HepG2 (cell line): ENCODE measurements around the gene INPP5K. TPM values are rescaled to one million over a fixed set of nuclear protein-coding genes. Genes with fewer than 3 reads are reported as not detected.
A peak's percentile ranks its signal among the peaks of the same experiment; 100 is the strongest.

ENCODE experiments used
- AHDC1 ChIP-seq: sonication (generic); formaldehyde crosslinking; IDR thresholded peaks from 2 replicates; pipeline ENCODE4 v1.5.1; 2020; ENCODE audit warnings: mild to moderate bottlenecking, missing genetic modification reagents, borderline replicate concordance
- IRF9 ChIP-seq: sonication (generic); formaldehyde crosslinking; IDR thresholded peaks from 2 replicates; pipeline ENCODE4 v1.8.0; 2022; ENCODE audit warnings: missing genetic modification reagents, mild to moderate bottlenecking, borderline replicate concordance
- MAX ChIP-seq: IDR thresholded peaks from 2 replicates; pipeline ENCODE4 v1.6.1; 2012; ENCODE audit warnings: inconsistent platforms
- MEIS2 ChIP-seq: sonication (generic); formaldehyde crosslinking; IDR thresholded peaks from 2 replicates; pipeline ENCODE4 v1.9.0; 2021; ENCODE audit warnings: mild to moderate bottlenecking, missing genetic modification reagents
- NFKBIZ ChIP-seq: IDR thresholded peaks from 2 replicates; pipeline ENCODE4 v1.6.1; 2018; ENCODE audit warnings: missing genetic modification reagents, missing compliant biosample characterization
- NRL ChIP-seq: sonication (generic); formaldehyde crosslinking; IDR thresholded peaks from 2 replicates; pipeline ENCODE4 v1.5.0; 2020; ENCODE audit warnings: missing genetic modification reagents, mild to moderate bottlenecking, moderate library complexity, borderline replicate concordance
- REPIN1 ChIP-seq: sonication (generic); formaldehyde crosslinking; IDR thresholded peaks from 2 replicates; pipeline ENCODE4 v1.8.0; 2022; ENCODE audit warnings: missing genetic modification reagents, low read depth, mild to moderate bottlenecking, borderline replicate concordance
- SATB2 ChIP-seq: sonication (generic); formaldehyde crosslinking; IDR thresholded peaks from 2 replicates; pipeline ENCODE4 v1.5.0; 2020; ENCODE audit warnings: missing genetic modification reagents
- SIN3A ChIP-seq: IDR thresholded peaks from 2 replicates; pipeline ENCODE4 v1.6.1; 2011; ENCODE audit warnings: low read depth, mild to moderate bottlenecking, control low read depth, low read length, borderline replicate concordance
- SNAPC2 ChIP-seq: sonication (generic); formaldehyde crosslinking; IDR thresholded peaks from 2 replicates; pipeline ENCODE4 v1.8.1; 2022; ENCODE audit warnings: mild to moderate bottlenecking, missing genetic modification reagents
- ZBTB7B ChIP-seq: sonication (generic); formaldehyde crosslinking; IDR thresholded peaks from 2 replicates; pipeline ENCODE4 v1.4.0; 2020; ENCODE audit warnings: missing genetic modification reagents
- ZC3H13 ChIP-seq: sonication (generic); formaldehyde crosslinking; IDR thresholded peaks from 2 replicates; pipeline ENCODE4 v1.8.1; 2023; ENCODE audit warnings: mild to moderate bottlenecking, missing genetic modification reagents, moderate library complexity
- ZFY ChIP-seq: sonication (generic); formaldehyde crosslinking; IDR thresholded peaks from 2 replicates; pipeline ENCODE4 v1.4.0; 2020; ENCODE audit warnings: missing genetic modification reagents
- ZMAT3 ChIP-seq: sonication (generic); formaldehyde crosslinking; conservative IDR thresholded peaks from 2 replicates; pipeline ENCODE4 v1.7.0; 2021; ENCODE audit warnings: missing genetic modification reagents
- ZNF280D ChIP-seq: sonication (generic); formaldehyde crosslinking; IDR thresholded peaks from 2 replicates; pipeline ENCODE4 v1.5.1; 2020; ENCODE audit warnings: mild to moderate bottlenecking, missing genetic modification reagents
- ZNF563 ChIP-seq: sonication (generic); formaldehyde crosslinking; IDR thresholded peaks from 2 replicates; pipeline ENCODE4 v1.8.0; 2022; ENCODE audit warnings: mild to moderate bottlenecking, moderate library complexity, missing genetic modification reagents
- ZNF572 ChIP-seq: sonication (generic); formaldehyde crosslinking; IDR thresholded peaks from 2 replicates; pipeline ENCODE4 v1.5.1; 2020; ENCODE audit warnings: mild to moderate bottlenecking, missing genetic modification reagents
- ZNF788 ChIP-seq: sonication (generic); formaldehyde crosslinking; IDR thresholded peaks from 2 replicates; pipeline ENCODE4 v1.5.0; 2020; ENCODE audit warnings: mild to moderate bottlenecking, missing genetic modification reagents, borderline replicate concordance
- ZNF891 ChIP-seq: sonication (generic); formaldehyde crosslinking; IDR thresholded peaks from 2 replicates; pipeline ENCODE4 v1.5.0; 2020; ENCODE audit warnings: mild to moderate bottlenecking, missing genetic modification reagents
- polyA plus RNA-seq, 8 experiments: library from polyadenylated mRNA; depleted of rRNA in 3 of 8; stranded (reverse) in 7 of 8; unstranded in 1 of 8; fragments of >200 nt; fragmentation: Illumina TruSeq in 4 of 8; extraction: Trizol in 4 of 8; gene quantifications; 2 replicates each; pipeline versions ENCODE4 v1.2.1 to v1.2.3, GENCODE V29; 2011 to 2016; ENCODE audit warnings: low read depth in 4 of 8, missing spikeins in 1 of 8, mixed read lengths in 1 of 8; ENCODE audit not compliant: insufficient read depth in 1 of 8
- total RNA-seq, 5 experiments: library from RNA; depleted of rRNA; stranded (reverse); fragments of >200 nt; fragmentation: Illumina TruSeq; extraction: Trizol; gene quantifications; 2 replicates each; pipeline ENCODE4 v1.2.3, GENCODE V29; 2016; ENCODE audit warnings: low read depth in 1 of 5

The INPP5K gene
- total and polyA plus RNA-seq, 2 of the 13 experiments (the other 11 are each of a cell fraction or from before 2014, with no cell fraction given): 4.8 to 9.6 TPM

- TF ChIP-seq MAX (peak; percentile 38; the same call in 1 of the 2 replicates), SATB2 (CRISPR knock-in tag) (no peak), ZNF572 (no peak), ZNF788 (CRISPR knock-in tag) (peak; percentile 6; the same call in 1 of the 2 replicates), SNAPC2 (CRISPR knock-in tag) (0 out of 2 replicates have a peak, but pooled peaks have one; percentile 23), IRF9 (CRISPR knock-in tag) (0 out of 2 replicates have a peak, but pooled peaks have one; percentile 32), ZNF891 (0 out of 2 replicates have a peak, but pooled peaks have one; percentile 71), SIN3A (peak; percentile 20; the same call in 1 of the 2 replicates), ZMAT3 (CRISPR knock-in tag) (no peak), ZC3H13 (peak; percentile 28; the same call in 1 of the 2 replicates), AHDC1 (CRISPR knock-in tag) (0 out of 2 replicates have a peak, but pooled peaks have one; percentile 4), NRL (CRISPR knock-in tag) (peak; percentile 89), ZNF280D (CRISPR knock-in tag) (0 out of 2 replicates have a peak, but pooled peaks have one; percentile 35), ZNF563 (CRISPR knock-in tag) (peak; percentile 60; the same call in 1 of the 2 replicates), REPIN1 (0 out of 2 replicates have a peak, but pooled peaks have one; percentile 26), MEIS2 (peak; percentile 2), ZBTB7B (CRISPR knock-in tag) (no peak), ZFY (peak; percentile 11; the same call in 1 of the 2 replicates), NFKBIZ (no peak)
These were observed 24.8 kb downstream of the INPP5K start (continued) for GRCh38 chr17:1491443-1492248.
